DOHH2 (cell line): ENCODE data around the gene EFNA5.

Source experiments
- EZH2phosphoT487 ChIP-seq: fragments of 200-600 bp; sonication (generic); IDR thresholded peaks from 2 replicates; pipeline ENCODE4 v1.6.1; 2017; ENCODE audit warnings: borderline replicate concordance, mild to moderate bottlenecking, antibody characterized with exemption, low read length, moderate library complexity, mixed read lengths
- TF ChIP-seq, protein P1 (sequence below): fragments of 200-600 bp; sonication (generic); IDR thresholded peaks from one replicate; pipeline ENCODE4 v1.5.1; 2014; ENCODE audit warnings: antibody characterized with exemption, mild to moderate bottlenecking, low read depth, low read length; ENCODE audit not compliant: poor library complexity, severe bottlenecking

DNA sequence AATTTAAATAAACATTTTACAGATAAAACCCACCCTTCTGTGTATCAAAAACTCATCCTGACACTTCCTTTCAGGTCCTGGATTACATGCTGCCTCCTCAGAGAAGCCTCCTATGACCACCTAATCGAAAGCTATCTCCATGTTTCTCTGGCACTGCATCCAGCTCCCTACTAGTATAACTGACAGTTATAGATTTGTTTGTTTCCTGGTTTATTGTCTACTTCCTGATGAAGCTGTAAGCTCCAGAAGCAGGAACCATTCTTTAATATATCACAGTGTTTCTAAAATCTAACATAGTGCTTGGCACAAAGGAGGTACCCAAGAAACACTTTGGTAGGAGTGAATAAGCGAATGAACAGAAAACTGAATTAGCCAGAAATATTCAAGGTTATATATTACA, 270.4 kb downstream of the EFNA5 start:
- TF ChIP-seq, protein P1, sequence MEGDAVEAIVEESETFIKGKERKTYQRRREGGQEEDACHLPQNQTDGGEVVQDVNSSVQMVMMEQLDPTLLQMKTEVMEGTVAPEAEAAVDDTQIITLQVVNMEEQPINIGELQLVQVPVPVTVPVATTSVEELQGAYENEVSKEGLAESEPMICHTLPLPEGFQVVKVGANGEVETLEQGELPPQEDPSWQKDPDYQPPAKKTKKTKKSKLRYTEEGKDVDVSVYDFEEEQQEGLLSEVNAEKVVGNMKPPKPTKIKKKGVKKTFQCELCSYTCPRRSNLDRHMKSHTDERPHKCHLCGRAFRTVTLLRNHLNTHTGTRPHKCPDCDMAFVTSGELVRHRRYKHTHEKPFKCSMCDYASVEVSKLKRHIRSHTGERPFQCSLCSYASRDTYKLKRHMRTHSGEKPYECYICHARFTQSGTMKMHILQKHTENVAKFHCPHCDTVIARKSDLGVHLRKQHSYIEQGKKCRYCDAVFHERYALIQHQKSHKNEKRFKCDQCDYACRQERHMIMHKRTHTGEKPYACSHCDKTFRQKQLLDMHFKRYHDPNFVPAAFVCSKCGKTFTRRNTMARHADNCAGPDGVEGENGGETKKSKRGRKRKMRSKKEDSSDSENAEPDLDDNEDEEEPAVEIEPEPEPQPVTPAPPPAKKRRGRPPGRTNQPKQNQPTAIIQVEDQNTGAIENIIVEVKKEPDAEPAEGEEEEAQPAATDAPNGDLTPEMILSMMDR = no peak
- no peak for TF ChIP-seq EZH2phosphoT487
